SIG-M5 treated with dmso at 0.1 percent for 504 hours (cell line): ENCODE results near the gene ECEL1.
A peak's percentile ranks its signal among the peaks of the same experiment; 100 is the strongest.
"Not testable (repeated sequence)": the region's sequence is repeated elsewhere in the genome, so short reads cannot be mapped to it uniquely, and the experiment has no call there.

Source experiments
- DNase-seq: peaks from one replicate; lab custom pipeline; 2025; ENCODE audit not compliant: unreplicated experiment; lab: John Stamatoyannopoulos, UW

Gene ECEL1

DNA sequence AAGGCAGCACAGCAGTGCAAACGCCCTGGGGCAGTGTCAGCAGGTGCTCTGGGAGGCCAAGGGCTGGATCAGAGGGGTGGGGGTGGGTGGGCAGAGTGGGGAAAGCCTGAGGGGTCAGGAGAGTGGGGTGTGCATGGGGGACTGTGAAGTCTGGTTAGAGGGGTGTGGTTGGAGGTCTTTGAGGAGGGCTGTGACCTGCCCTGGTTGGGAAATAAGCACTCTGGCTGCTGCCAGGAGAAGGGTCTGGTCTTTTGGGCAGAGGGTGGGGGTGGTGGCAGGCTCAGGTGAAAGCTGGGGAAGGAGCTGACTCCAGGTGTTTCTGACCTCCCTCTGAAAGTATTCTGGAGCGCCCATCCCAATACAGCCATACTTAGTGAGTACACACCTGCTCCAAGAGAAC is 27.5 kb downstream of the ECEL1 start:
- no peak for DNase-seq

- DNase-seq = no peak
Observed at GRCh38 chr2:232459419-232460035, 28.1 kb downstream of the ECEL1 start.

DNA sequence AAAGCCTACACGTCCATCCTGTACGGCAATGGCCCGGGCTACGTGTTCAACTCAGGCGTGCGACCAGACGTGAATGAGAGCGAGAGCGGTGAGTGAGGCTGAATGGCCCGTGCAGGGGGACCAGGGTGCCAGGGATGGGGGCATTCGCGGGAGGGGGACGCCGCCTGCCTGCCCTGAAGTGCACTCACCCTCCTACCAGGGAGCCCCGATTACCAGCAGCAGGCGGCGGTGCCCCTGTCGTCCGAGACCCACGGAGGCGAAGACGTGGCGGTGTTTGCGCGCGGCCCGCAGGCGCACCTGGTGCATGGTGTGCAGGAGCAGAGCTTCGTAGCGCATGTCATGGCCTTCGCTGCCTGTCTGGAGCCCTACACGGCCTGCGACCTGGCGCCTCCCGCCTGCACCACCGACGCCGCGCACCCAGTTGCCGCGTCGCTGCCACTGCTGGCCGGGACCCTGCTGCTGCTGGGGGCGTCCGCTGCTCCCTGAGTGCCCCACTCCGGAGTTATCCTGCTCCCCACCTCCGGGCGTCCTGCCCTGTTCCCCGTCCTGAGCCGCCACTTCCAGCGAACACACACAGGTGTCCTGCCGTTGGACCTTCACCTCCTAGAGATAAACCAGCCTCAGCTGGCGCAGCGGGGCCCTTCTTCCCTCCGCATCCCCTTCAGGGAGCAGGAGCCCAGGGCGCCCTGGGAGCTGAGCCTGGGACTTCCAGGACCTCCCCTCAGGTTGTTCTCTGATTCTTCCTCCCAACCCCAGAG is 28.8 kb downstream of the ECEL1 start:
- no peak for DNase-seq

GRCh38 chr2:232458051-232458660 is 29.5 kb downstream of the ECEL1 start:
- no peak for DNase-seq

DNA sequence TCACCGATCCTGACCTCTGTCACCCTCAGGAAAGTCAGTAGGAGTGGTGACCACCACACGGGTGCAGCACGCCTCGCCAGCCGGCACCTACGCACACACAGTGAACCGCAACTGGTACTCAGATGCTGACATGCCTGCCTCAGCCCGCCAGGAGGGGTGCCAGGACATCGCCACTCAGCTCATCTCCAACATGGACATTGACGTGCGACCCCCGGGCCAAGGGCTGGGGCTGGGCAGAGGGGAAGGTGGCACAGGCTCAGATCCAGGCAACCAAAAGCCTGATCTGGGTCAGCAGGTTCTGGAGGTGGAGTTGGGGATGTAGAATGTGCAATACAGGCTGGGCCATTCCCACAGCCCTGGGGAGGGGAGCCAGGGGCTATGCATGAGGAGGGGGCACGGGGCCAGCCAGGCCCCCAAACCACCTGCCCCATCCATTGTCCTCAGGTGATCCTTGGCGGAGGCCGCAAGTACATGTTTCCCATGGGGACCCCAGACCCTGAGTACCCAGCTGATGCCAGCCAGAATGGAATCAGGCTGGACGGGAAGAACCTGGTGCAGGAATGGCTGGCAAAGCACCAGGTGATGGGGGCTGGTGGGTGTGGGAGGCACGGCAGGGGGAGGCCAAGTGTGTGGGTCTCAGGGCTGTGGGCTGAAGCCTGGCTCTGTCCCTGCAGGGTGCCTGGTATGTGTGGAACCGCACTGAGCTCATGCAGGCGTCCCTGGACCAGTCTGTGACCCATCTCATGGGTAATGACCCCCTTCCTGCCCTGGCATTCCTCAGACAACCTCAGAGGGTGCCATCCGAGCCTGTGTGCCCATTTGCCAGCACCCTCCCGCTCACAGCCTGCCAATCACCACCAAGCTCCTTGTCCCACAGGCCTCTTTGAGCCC is 30.3 kb downstream of the ECEL1 start:
- no peak for DNase-seq

DNA sequence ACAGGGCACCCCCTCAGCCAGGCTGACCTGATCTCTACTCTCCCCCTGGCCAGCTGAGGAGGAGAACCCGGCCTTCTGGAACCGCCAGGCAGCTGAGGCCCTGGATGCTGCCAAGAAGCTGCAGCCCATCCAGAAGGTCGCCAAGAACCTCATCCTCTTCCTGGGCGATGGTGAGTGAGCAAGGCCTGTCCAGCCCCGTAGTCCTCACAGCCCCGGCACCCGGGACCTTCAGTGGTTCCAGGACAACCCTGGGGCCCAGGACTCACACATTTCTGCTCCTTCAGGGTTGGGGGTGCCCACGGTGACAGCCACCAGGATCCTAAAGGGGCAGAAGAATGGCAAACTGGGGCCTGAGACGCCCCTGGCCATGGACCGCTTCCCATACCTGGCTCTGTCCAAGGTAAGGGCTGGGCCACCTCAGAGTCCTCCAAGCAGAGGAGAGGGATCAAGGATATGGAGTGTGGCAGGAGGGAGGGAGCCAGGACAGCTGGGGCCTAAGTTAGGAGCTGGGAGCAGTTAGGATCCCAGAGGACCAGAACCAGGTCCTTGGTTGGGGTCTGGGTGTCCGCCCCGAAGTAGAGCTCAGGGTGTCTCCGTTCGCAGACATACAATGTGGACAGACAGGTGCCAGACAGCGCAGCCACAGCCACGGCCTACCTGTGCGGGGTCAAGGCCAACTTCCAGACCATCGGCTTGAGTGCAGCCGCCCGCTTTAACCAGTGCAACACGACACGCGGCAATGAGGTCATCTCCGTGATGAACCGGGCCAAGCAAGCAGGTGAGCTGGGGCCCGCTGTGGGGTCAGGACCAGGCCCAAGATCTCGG is 31.1 kb downstream of the ECEL1 start:
- no peak for DNase-seq

- DNase-seq = no peak
Observed at GRCh38 chr2:232455426-232456255, 32.0 kb downstream of the ECEL1 start, which contains the start of gene ALPI. Gene ALPI (plus strand): TSS chr2:232456153. CDS start chr2:232456200, 47 bp downstream.

DNA sequence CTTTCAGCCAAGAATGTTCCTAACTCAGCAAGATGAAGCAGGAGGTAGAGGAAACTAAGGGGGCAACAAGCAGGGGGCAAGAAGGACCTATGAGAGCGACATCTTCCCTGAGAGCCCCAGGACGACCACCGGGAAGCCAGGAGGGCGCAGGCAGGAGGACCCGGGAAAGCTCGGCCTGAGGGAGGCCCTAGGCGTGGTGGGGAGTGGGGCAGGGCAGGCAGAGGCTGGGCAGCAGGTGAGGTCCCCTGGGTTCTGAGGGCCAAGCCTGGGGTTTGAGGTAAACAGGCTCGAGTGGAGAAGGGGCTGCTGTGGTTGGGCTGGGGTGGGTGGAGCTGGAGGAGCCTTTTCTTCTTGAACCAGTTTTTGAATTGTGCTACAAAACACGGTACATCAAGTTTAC is 33.0 kb downstream of the ECEL1 start:
- no peak for DNase-seq

DNA sequence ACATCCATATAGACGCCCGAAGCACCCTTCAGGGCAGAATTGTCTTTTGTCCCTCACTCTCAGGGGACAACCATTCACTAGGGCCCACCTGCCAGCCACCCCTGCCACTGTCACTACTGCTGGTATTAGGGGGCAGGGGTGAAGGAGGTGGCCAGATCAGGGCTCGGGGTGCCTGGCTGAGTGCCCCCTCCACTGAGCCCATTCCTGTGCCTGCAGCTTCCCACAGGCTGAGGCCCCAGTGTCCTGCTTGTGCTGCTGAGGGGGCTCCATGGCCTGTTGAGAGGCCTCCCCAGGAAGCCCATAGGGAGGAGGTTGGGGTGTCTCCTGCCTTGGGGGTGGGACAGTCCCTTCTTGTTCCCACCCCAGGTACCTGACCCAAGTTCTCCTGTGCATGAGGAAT is 36.0 kb downstream of the ECEL1 start:
- not testable (repeated sequence) for DNase-seq

DNA sequence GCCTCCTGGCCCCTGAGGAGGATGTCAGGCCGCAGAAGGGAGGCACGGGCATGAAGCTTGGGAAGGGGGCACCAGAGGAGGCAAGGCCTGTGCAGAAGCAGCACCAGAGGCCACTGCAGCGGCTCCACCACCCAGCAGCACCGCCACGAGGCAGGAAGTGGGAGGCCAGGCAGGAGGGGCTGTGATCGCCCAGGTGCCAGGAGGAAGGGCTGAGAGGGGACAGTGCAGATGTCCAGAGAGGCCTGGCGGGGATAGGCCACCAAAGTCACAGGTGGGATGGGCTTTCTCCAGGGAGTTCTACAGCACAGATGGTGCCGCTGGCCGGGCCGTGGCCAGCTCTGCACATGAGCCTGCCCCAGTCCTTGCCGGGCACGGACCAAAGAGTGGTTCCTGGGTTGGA is 37.7 kb downstream of the ECEL1 start:
- DNase-seq = no peak

- no peak for DNase-seq
Observed at GRCh38 chr2:232448304-232448690, 39.3 kb downstream of the ECEL1 start.

GRCh38 chr2:232447638-232448303 is 39.9 kb downstream of the ECEL1 start:
- DNase-seq = no peak

DNA sequence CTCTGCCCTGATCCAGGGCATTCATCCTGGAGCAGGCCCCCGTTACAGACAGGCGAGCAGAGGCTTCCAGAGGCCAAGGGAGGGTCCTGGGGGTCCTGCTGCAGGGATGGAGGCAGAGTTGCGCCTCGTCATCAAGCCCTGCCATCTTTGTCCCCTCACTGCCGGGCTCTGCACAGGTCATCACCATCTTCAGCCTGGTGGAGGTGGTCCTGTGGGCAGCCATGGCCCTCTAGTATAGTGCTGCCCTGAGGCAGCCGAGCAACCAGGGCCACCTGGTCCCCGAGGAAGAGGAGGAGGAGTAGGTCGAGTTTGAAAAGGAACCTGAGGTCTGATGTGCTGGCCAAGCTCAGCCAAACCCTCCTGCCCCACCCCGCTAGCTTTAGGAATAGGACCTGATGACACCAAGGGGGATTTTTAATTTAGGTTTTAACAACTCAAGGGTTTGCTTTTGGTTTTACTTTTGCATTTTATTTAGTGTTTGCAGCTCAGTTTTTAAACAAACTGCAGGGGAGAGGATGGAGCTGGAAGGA is 40.5 kb downstream of the ECEL1 start:
- DNase-seq = no peak

DNA sequence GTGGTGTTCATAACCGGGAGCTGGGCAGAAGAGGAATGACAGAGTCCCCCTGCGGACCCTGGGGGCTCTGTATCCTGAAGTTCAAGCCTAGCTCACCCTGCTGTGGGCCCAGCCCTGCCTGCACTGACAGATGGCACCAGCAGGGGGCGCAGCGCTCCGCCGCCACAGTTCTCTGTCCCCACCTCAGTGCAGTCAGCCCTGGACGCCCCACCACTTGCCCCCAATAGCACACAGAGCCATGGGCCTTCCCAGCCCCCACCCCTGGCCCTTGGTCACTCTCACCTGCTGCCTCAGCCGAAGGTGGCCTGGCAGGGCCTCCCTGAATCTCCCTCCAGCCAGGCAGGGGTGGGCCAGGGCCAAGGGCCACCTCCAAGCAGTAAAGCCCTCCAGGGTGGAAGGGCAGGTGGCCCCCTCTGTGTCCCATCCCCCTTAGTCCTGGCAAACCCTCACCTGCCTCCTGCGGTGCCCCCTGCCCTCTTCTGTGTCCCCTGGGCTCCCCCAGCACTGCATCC is 41.3 kb downstream of the ECEL1 start:
- DNase-seq = not testable (repeated sequence)

GRCh38 chr2:232445149-232445885 is 42.3 kb downstream of the ECEL1 start:
- DNase-seq = not testable (repeated sequence)

GRCh38 chr2:232444409-232445148 is 43.1 kb downstream of the ECEL1 start:
- DNase-seq = peak; percentile 63
